Posterior vena cava (tissue), 2 donors: ENCODE results near the gene CXXC5. TPM values are rescaled to one million over a fixed set of nuclear protein-coding genes. Genes with fewer than 3 reads are reported as not detected.

Experiments
- DNase-seq: peaks from one replicate; pipeline ENCODE4 v3.0.0-alpha.2; 2020; ENCODE audit warnings: low spot score
- intact Hi-C, 2 donors: fragments of 100-400 bp; cut with DNase I; formaldehyde crosslinking; loops; one replicate each; pipeline versions ENCODE4 v1.14.1 to v1.14.2; 2022 to 2023
- total RNA-seq, 2 donors: library from RNA; stranded (reverse); fragmentation: NEBNext Ultra II Directional; extraction: Animal tissue kit (Norgen Biotek cat#: 25700); gene quantifications; one replicate each; pipeline ENCODE4 v1.2.1, GENCODE V29; 2021
- donor health status: DM: yes; HTN: yes; CAD: no.
- donor health status: DM: yes; HTN: yes; CAD: no.

The CXXC5 gene
- total RNA-seq, 2 donors from 2014 or later, result 48.9 to 49.1 TPM

- no peak for DNase-seq
- intact Hi-C loops, result no loop called here
These were observed 12.2 kb downstream of the CXXC5 start for GRCh38 chr5:139660105-139660922.

DNA sequence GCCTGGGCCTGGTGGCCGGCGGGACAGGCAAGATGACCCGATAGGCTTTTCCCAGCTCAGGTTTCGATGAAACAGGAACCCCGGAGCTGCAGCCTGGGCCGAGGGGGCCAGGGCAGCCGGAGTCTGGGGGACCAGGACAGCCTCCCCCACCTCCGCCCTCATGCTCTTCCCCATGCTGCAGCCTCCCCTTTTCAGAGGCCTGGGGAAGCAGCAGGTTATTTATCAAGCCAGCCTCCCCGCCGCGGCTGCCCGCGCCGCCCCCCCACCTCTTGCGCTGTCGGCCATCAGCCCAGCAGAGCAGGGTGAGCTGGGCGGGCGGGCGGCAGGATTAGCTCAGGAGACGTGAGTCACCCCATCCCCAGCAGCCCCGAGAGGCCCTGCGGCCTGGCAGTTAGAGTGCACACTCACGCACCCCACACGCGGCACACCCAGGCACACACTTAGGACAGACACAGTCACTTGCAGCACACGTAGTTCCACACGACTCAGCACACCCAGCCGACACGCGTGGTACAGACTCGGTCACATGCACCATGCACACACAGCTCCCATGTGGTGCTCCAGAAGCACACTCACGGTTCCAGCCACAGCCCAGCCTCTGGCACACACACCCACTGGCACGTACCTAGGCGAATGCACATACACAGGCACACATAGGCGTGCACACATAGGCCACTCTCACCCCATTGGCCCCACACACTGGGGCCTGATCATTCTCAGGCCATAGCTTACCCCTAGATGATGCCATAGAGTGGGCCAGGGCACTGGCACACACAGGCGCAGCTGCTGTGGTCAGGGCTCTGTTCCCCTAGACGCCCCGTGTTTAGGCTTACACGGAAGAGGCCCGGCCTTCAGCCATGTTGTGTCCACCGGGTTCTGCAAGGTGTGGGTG, 13.0 kb downstream of the CXXC5 start:
- DNase-seq, result peak; percentile 97
- intact Hi-C loops, result no loop called here

GRCh38 chr5:139662617-139663016, 14.5 kb downstream of the CXXC5 start:
- intact Hi-C loops, result no loop called here

DNA sequence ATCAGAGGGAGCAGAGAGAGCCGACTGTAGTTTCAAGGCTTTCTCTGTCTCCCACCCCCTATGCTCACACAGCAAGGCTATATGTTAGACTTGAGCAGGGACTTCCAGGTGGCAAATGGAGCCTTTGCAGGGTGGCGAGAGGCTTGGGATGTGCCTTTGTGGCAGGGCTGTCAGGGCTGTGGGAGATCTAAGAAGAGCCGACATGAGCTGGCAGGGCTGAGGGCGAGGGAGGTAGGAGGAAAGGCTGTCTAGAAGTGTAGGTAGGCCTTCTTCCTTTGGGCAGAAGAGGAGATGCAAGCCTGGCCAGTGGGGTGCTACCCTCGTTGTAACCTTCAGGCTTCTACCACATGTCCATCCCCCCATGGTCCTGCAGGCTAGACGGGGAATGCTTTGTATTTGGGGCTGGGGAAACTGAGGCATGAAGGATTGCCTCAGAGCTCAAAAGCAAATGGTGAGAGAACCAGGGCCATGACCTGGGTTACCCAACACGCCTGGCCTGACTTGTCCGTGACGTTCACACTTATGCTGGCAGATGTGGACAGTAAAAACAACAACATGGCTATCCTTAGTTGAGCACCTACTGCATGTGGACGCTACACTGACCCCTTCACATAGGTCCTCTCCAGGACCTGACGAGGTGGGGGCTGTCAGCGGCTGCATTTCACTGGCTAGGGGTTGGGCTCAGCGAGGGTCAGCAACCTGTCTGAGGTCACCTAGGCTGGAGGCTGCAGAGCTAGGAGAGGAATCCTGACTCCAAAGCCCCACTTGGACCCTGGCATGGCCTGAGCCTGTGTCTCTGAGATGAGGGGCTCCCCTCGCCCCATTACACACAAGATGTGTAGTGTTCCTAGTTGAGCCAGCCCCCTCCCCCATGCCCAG, 15.3 kb downstream of the CXXC5 start:
- intact Hi-C loops, result no loop called here

More at GRCh38 chr5:139662617-139663016, 14.5 kb downstream of the CXXC5 start:
- no peak for DNase-seq

GRCh38 chr5:139664086-139664693, 16.0 kb downstream of the CXXC5 start:
- intact Hi-C loops, result no loop called here
- DNase-seq, result peak; percentile 89

More for the DNA sequence above, 15.3 kb downstream of the CXXC5 start:
- no peak for DNase-seq

GRCh38 chr5:139664727-139665351, 16.7 kb downstream of the CXXC5 start:
- intact Hi-C loops, result no loop called here
- no peak for DNase-seq

DNA sequence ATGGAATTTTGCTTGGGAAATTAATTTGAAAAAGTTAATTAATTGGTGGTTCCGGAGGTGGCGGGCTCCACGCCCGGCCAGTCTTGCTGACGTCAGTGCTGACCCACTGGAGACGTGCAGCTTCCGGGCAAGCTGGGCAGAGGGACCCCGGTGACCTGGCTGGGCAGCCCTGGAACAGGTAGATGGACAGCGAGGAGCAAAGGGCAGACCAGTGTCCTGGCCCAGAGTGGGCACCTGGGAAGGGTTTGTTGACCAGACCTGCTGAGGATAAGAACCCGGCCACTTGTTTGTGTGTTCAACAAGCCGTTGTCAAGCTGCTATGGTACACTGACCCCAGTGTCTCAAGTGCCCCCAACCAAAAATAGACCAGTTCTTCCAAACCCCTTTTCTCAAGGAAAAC, 17.5 kb downstream of the CXXC5 start:
- intact Hi-C loops, result no loop called here
- no peak for DNase-seq

GRCh38 chr5:139666551-139666950, 18.4 kb downstream of the CXXC5 start:
- DNase-seq, result no peak
- intact Hi-C loops, result no loop called here

DNA sequence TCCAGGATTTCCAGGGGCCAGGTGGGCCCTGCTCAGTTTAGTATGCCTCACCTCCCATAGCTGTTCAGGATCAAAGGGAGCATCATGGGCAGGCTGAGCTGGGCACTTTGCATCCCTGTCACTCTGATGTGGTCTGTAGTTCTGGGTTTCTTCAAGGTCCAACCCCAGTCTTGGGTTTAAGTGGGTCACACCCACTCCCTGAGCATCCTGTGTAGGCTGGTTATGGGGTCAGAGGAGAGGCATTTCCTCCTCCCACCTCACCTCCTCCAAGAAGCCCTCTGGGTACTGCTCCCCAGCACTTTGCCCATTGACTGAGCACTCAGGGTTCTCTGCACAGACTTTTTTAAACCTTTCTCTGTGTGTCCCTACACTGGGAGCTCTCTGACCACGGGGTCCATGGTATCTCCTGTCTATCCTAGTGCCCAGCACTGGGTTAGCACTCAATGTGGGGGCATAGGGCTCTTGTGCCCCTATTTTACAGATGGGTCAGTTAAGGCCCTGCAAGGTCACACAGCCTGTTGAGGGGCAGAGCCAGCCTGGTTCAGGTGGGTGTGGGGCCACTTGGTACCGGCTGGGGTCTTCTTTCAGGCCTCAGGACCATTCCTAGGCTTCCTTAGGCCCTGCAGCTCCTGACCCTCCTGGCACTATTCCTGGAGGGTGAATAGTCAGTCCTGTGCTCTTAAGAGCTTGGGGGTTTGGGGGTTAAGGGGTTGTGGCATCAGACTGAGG, 19.0 kb downstream of the CXXC5 start:
- intact Hi-C loops, result no loop called here
- DNase-seq, result no peak

GRCh38 chr5:139667730-139668063, 19.5 kb downstream of the CXXC5 start:
- no peak for DNase-seq

GRCh38 chr5:139668064-139668880, 20.1 kb downstream of the CXXC5 start:
- intact Hi-C loops, result no loop called here

More at GRCh38 chr5:139667730-139668063, 19.5 kb downstream of the CXXC5 start:
- intact Hi-C loops, result no loop called here

DNA sequence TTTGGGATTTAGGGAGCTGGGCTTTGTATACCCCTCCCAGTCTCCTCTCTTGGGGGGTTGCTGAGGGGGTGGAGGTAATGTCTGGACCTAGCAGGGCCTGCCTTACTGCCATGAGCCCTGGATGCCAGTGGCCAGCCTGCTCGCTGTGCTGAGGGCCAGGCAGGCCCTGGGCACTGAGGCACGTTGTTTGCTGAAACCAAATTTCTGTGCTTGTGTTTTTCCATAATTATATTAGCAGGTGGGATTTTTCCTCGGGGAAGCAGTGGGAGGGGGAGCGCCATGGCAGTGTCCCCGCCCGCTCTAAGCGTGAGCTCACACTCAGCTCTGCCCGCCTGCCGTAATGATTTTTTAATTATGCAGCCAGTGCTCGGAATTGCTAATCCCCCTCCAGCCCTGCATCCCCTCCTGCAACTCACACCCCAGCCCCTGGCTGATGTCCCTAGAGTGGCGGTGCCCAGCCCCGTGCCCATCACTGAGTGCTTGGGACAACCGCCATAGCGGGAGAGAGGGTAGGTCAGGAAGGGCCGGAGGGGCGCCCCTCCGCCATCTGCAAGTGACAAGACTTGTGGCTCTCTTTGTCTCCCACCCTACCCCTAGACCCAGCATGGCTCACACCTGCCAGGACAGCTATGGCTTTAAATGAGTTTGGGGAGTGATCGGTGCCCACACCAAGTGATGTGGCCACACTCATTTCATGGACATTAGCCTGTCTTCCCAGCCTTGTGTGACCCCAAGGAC, 20.9 kb downstream of the CXXC5 start:
- intact Hi-C loops, result no loop called here

More at GRCh38 chr5:139668064-139668880, 20.1 kb downstream of the CXXC5 start:
- no peak for DNase-seq

GRCh38 chr5:139669662-139670368, 21.7 kb downstream of the CXXC5 start:
- intact Hi-C loops, result no loop called here
- no peak for DNase-seq

More for the DNA sequence above, 20.9 kb downstream of the CXXC5 start:
- no peak for DNase-seq

GRCh38 chr5:139670369-139671095, 22.4 kb downstream of the CXXC5 start:
- no peak for DNase-seq

More at GRCh38 chr5:139670369-139671095, 22.4 kb downstream of the CXXC5 start:
- intact Hi-C loops, result no loop called here
